Loucy (cell line): Measurements from ENCODE around the gene MXRA8.

Experiments used
- EZH2phosphoT487 ChIP-seq: fragments of 200-600 bp; IDR thresholded peaks from 2 replicates; pipeline ENCODE4 v1.6.1; 2018; ENCODE audit warnings: antibody characterized with exemption, mild to moderate bottlenecking, moderate library complexity, borderline replicate concordance
- TF ChIP-seq, protein P1 (sequence below): fragments of 200-600 bp; sonication (generic); conservative IDR thresholded peaks from 2 replicates; pipeline ENCODE4 v1.5.1; 2014; ENCODE audit warnings: mild to moderate bottlenecking, antibody characterized with exemption, low read length

DNA sequence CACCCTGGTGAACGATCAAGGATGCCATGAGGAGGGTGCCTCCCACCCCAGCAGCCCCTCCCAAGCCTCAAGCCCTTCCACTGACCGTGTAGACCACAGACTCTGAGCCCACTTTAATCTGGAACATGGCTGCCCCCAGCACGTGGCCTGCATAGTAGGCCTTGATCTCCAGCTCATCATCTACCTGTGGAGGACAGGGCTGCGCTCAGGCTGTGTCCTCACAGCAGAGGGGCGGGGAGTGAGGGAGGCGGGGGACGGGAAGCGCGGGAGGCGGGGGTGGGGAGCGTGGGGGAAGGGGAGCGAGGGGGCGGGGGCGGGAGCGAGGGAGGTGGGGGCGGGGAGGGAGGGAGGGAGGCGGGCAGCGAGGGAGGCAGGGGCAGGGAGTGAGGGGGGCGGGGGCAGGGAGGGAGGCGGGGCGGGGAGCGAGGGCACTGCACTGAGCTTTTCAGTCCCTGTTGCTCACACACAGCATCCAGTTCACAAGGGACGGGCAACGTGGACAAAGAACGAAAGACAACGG lies 42.9 kb downstream of the MXRA8 start:
- TF ChIP-seq, protein P1, sequence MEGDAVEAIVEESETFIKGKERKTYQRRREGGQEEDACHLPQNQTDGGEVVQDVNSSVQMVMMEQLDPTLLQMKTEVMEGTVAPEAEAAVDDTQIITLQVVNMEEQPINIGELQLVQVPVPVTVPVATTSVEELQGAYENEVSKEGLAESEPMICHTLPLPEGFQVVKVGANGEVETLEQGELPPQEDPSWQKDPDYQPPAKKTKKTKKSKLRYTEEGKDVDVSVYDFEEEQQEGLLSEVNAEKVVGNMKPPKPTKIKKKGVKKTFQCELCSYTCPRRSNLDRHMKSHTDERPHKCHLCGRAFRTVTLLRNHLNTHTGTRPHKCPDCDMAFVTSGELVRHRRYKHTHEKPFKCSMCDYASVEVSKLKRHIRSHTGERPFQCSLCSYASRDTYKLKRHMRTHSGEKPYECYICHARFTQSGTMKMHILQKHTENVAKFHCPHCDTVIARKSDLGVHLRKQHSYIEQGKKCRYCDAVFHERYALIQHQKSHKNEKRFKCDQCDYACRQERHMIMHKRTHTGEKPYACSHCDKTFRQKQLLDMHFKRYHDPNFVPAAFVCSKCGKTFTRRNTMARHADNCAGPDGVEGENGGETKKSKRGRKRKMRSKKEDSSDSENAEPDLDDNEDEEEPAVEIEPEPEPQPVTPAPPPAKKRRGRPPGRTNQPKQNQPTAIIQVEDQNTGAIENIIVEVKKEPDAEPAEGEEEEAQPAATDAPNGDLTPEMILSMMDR, result no peak
- no peak for TF ChIP-seq EZH2phosphoT487
